Measurements from ENCODE around the gene TPO.

Gene TPO

DNA sequence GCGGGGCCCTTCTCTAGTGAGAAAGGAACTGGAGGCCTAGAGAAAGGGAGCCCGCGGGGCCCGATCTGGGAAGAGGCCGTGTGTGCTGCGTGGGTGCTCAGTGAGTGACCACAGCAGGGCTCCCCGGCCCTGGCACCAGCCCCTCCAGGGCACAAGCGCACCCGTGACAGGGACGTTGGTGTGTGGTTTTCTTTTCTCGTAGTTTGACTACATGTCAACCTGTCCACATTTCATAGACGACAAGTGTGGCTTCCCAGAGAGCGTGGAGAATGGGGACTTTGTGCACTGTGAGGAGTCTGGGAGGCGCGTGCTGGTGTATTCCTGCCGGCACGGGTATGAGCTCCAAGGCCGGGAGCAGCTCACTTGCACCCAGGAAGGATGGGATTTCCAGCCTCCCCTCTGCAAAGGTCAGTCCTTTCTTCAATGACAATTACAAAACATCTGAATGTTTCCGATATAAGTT, 83.1 kb downstream of the TPO start:
- H3K27ac ChIP-seq: no peak overlapping the region
- TF ChIP-seq, protein P1, sequence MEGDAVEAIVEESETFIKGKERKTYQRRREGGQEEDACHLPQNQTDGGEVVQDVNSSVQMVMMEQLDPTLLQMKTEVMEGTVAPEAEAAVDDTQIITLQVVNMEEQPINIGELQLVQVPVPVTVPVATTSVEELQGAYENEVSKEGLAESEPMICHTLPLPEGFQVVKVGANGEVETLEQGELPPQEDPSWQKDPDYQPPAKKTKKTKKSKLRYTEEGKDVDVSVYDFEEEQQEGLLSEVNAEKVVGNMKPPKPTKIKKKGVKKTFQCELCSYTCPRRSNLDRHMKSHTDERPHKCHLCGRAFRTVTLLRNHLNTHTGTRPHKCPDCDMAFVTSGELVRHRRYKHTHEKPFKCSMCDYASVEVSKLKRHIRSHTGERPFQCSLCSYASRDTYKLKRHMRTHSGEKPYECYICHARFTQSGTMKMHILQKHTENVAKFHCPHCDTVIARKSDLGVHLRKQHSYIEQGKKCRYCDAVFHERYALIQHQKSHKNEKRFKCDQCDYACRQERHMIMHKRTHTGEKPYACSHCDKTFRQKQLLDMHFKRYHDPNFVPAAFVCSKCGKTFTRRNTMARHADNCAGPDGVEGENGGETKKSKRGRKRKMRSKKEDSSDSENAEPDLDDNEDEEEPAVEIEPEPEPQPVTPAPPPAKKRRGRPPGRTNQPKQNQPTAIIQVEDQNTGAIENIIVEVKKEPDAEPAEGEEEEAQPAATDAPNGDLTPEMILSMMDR (IDR thresholded peaks at IDR 0.05): no peak
- no peak for TF ChIP-seq ZFX (IDR thresholded peaks at IDR 0.05; ENCODE audit: borderline replicate concordance)

DNA sequence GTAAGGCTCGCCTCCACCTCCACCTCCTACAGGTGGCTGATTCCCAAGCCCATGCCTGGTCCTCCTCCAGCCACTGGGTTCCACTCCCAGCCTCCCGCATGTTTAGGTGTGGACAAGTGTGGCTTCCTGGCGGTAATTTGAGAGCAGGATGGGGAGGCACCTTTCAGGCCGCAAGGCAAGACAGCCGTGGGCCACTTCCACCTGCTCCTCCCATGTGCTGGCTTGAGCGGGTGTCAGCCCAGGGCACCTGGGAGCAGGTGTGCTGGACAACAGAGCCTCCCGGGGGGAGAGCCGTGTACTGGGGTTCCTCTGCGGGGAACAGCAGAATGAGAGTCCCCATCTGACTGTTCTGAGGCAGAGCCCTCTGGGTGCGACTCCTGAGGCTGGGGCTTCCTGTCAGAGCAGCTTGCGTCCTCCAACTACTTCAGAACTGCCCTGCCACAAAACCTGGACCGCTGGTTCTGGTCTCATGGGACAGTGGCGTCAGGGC, 83.9 kb downstream of the TPO start:
- no peak overlapping the region for H3K27ac ChIP-seq

DNA sequence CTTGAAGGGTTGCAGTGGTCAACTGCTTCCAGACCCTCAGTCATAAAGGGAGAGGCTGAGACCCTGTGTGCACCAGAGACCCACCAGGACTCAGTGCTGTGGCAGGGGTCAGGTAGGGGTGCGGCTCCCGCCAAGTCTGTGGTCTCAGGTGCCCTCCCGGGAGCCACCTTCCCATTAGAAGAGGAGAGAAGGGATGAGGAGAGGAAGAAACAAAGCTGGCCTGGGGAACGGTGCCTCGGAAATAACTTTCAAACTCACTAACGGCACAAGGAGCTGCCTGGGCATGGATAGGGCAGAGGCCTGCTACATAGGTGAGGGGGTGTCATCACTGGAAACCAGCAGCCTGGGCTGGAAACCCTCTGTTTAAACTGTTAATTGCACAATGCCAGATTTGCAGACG, 84.9 kb downstream of the TPO start:
- no peak for TF ChIP-seq ZFX (IDR thresholded peaks at IDR 0.05; ENCODE audit: borderline replicate concordance)
- TF ChIP-seq, protein P1 (IDR thresholded peaks at IDR 0.05): no peak
- no peak overlapping the region for H3K27ac ChIP-seq

More for the DNA sequence above, 83.9 kb downstream of the TPO start:
- TF ChIP-seq, protein P1 (IDR thresholded peaks at IDR 0.05): no peak
- no peak for TF ChIP-seq ZFX (IDR thresholded peaks at IDR 0.05; ENCODE audit: borderline replicate concordance)

DNA sequence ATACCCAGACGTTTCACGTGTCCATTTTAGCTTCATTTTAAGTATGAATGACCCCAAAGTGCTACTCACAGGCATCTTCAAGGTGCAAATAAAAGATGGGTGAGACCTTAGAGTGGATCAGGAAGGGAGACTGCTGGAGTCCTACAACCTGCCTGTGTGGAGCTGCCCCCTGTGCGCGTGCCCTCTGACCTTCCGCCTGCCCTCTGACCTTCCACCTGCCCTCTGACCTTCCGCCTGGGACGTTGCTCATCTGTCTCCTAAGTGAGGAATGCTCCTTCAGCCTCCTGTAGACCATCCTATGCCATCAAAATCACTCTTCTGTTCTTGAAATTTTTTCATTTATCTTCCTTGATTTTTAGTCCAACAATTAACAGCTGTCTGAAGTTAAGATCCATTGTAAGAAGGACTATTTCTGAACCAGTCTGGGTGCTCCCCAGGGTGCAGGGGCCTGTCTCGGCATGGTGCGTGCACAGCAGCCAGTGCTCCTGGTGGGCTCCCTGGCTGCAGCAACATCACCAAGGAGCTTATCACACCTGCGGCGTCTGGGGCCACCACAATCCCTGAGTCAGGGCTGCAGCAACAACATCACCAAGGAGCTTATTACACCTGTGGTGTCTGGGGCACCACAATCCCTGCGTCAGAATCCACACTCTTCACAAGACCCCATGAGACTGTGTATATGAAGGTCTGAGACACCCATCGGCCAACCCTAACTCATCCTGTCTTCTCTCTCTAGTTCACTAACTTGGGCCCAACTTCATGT, 86.0 kb downstream of the TPO start:
- TF ChIP-seq, protein P1 (IDR thresholded peaks at IDR 0.05): no peak
- no peak overlapping the region for H3K27ac ChIP-seq

DNA sequence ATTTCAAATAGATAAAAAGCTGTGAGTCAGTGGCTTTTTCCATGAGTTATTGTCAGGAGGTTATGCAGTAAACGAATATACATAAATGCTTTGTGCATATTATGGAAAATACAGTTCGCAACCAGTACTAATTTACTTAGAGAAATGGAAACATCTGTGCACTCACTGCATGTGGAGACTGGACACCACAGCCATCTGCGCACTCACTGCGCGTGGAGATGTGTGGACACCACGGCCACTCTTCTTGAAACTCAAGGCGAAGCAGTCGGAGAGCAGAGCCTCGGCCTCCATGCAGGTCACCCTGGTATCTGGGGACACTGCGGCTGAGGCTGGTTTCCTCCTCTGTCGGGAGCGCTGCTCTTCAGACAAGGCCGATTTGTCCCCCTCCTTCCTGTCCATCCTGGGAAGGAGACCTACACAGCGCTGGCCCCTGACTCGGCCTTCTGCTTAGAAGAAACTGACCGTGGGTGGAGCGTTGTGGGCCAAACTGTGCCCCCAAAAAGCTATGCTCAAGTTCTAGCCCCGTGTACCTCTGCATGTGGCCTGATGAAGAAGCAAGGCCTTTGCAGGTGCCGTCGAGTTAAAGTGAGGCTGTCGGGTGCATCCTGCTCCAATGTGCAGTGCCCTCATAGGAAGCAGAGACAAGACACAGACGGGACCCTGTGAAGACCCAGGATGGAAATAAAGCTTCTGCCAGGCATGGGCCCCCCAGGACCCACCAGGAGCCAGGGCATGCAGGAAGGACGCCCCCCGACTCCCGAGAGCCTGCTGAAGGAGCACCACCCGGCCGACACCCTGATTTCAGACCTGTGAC, 88.0 kb downstream of the TPO start:
- H3K27ac ChIP-seq: no peak overlapping the region
- TF ChIP-seq, protein P1 (IDR thresholded peaks at IDR 0.05): no peak
- TF ChIP-seq ZFX (IDR thresholded peaks at IDR 0.05; ENCODE audit: borderline replicate concordance): no peak

DNA sequence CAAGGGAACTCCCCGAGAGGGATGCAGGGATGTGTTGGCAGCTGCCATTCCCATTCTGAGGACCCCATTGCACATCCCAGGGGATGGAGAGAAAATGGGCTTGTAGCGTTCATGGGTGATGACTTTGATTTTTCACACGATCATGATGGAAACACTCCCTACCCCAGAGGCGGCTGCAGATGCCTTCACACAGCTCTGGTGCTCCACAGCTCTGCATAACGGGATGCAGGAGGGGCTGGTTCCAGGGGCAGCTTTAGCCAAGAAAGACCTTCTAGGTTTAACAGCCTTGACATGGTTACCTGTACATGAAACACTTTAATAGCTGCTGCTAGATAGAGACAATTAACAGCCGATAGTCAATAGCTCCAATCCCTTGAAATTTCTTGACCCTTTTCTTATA, 88.7 kb downstream of the TPO start:
- no peak overlapping the region for H3K27ac ChIP-seq

More for the DNA sequence above, 88.7 kb downstream of the TPO start:
- TF ChIP-seq, protein P1 (IDR thresholded peaks at IDR 0.05): no peak
- no peak for TF ChIP-seq ZFX (IDR thresholded peaks at IDR 0.05; ENCODE audit: borderline replicate concordance)

Measured in 22Rv1 (cell line).